Mesenteric fat pad (tissue), 1 donor: Measurements from ENCODE around the gene SNX30. TPM values are rescaled to one million over a fixed set of nuclear protein-coding genes. Genes with fewer than 3 reads are reported as not detected.

ENCODE experiments used
- DNase-seq: peaks from one replicate; pipeline ENCODE4 v3.0.0-alpha.2; 2020; ENCODE audit warnings: low spot score
- total RNA-seq: library from RNA; stranded (reverse); fragmentation: NEBNext Ultra II Directional; extraction: Animal tissue kit (Norgen Biotek cat#: 25700); gene quantifications from one replicate; pipeline ENCODE4 v1.2.1, GENCODE V29; 2021
- donor health status: DM: yes; HTN: yes; CAD: no.

SNX30 gene
- total RNA-seq, 1 donor from 2014 or later = 13.9 TPM

GRCh38 chr9:112914524-112914923 is 164.0 kb downstream of the SNX30 start:
- DNase-seq = no peak

DNA sequence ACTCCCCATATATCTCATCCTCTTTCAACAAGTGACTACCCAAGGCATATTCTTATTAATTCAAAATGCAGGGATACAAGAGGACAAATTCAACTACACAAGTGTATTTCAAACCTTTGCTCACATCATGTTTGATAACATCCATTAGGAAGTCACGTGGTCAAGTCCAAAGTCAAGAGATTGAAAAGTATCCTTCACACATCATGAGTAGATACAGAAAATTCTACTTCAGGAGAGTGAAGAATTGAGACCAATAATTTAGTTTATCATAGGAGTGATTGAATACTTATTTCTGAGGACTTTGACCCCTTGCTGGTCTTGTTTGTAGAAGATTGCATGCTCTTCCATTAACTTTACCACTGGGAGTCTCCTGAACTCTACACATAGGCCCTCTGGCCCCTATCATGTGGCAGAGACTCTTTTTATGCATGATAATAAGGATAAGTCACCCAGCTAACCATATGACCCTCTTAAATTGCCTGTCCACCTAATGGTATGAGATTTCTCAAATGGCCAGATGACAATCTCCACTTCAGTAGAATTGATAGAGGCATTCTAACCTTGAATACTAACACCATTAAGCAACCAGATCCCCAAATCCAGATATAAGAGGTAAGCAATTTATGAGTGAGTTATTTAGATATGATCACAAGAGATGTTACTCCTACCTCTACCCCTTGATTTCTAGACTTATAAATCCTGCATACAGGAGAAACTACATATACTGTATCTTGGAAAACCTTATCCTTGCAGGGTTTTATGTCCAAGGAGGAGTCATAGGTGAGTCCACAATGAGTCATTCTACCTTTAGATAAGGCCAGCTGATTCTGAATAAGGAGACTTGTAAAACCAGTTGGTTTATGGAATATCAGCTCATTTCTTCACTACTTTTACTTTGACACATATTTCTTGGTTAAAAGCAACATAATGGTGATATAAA is 166.8 kb downstream of the SNX30 start:
- DNase-seq = no peak

- no peak for DNase-seq
Measured at GRCh38 chr9:112917987-112918362, 167.4 kb downstream of the SNX30 start.

- DNase-seq = no peak
Measured at GRCh38 chr9:112921549-112921948, 171.0 kb downstream of the SNX30 start.

Other genes starting within 250 kb of the SNX30 start
- 17.2 TPM for gene INIP, start 32.6 kb upstream of the SNX30 start, total RNA-seq
- 0.35 TPM for gene SLC46A2, start 140.1 kb downstream of the SNX30 start, total RNA-seq